A673 (cell line): ENCODE results near the gene CTSD. TPM values are rescaled to one million over a fixed set of nuclear protein-coding genes. Genes with fewer than 3 reads are reported as not detected.
A peak's percentile ranks its signal among the peaks of the same experiment; 100 is the strongest.

Experiments
- BruUV-seq: library from RNA; stranded (reverse); fragments of 400-500 nt; replicated peaks from 2 replicates; lab custom pipeline; 2021; lab: Mats Ljungman, UMichigan
- CTCF ChIA-PET: fragments of 300-600 bp; sonication (Branson Sonifier 250); formaldehyde crosslinking; loops from one replicate; lab custom pipeline; 2022; ENCODE audit warnings: antibody characterized with exemption; lab: Charles Lee
- POLR2A ChIA-PET: fragments of 300-600 bp; sonication (Branson Sonifier 250); formaldehyde crosslinking; loops from one replicate; lab custom pipeline; 2022; ENCODE audit warnings: antibody characterized with exemption; ENCODE audit not compliant: low non-redundant PET; lab: Charles Lee
- DNase-seq: peaks from one replicate; pipeline ENCODE4 v3.0.0-alpha.2; 2015; ENCODE audit warnings: low spot score
- H3K27ac ChIP-seq: fragments of 200-600 bp; sonication (generic); 2 replicates; pipeline ENCODE4 v1.5.1; 2016; ENCODE audit warnings: mixed run types, low read depth, mild to moderate bottlenecking, mixed read lengths, antibody characterized with exemption, low read length; ENCODE audit not compliant: poor library complexity, severe bottlenecking
- H3K27me3 ChIP-seq: fragments of 200-600 bp; sonication (generic); replicated peaks from 2 replicates; pipeline ENCODE4 v1.6.1; 2017; ENCODE audit warnings: mixed run types, low read depth, mild to moderate bottlenecking, mixed read lengths, antibody characterized with exemption, low read length; ENCODE audit not compliant: insufficient read depth, poor library complexity
- H3K36me3 ChIP-seq: fragments of 200-600 bp; sonication (generic); 2 replicates; pipeline ENCODE4 v1.6.1; 2016; ENCODE audit warnings: mixed run types, mild to moderate bottlenecking, mixed read lengths, antibody characterized with exemption, low read length; ENCODE audit not compliant: insufficient read depth, poor library complexity, severe bottlenecking
- H3K4me1 ChIP-seq: fragments of 200-600 bp; sonication (generic); 2 replicates; pipeline ENCODE4 v1.6.1; 2017; ENCODE audit warnings: mixed run types, mild to moderate bottlenecking, mixed read lengths, antibody characterized with exemption, low read length; ENCODE audit not compliant: insufficient read depth, poor library complexity, severe bottlenecking
- H3K4me3 ChIP-seq: fragments of 200-600 bp; sonication (generic); 2 replicates; pipeline ENCODE4 v1.5.1; 2016; ENCODE audit warnings: low read depth, mixed run types, mild to moderate bottlenecking, mixed read lengths, low read length; ENCODE audit not compliant: poor library complexity, severe bottlenecking
- H3K9me3 ChIP-seq: fragments of 200-600 bp; sonication (generic); 2 replicates; pipeline ENCODE4 v1.6.1; 2016; ENCODE audit warnings: mixed run types, low read depth, mild to moderate bottlenecking, mixed read lengths, antibody characterized with exemption, low read length; ENCODE audit not compliant: poor library complexity, severe bottlenecking
- EZH2 ChIP-seq: fragments of 200-600 bp; sonication (generic); IDR thresholded peaks from 2 replicates; pipeline ENCODE4 v1.6.1; 2017; ENCODE audit warnings: borderline replicate concordance, low read depth, mild to moderate bottlenecking, mixed read lengths, antibody characterized with exemption, low read length; ENCODE audit not compliant: poor library complexity, severe bottlenecking
- intact Hi-C: fragments of 100-400 bp; cut with micrococcal nuclease; formaldehyde crosslinking; loops from one replicate; pipeline ENCODE4 v1.10.0; 2022; ENCODE audit not compliant: unreplicated experiment
- total RNA-seq: library from RNA; stranded (reverse); gene quantifications from 2 replicates; pipeline ENCODE4 v1.2.3, GENCODE V29; 2021
- TF ChIP-seq, protein P1 (sequence below): fragments of 300-800, 200-600 bp; sonication (generic); conservative IDR thresholded peaks from 2 replicates; pipeline ENCODE4 v1.5.1; 2017; ENCODE audit warnings: low read depth, mild to moderate bottlenecking, antibody characterized with exemption, low read length, moderate library complexity, mixed read lengths

Gene CTSD
- total RNA-seq, 1 experiment from 2014 or later, result 159 TPM

- BruUV-seq, result no TSS peak
- no peaks in the 10 kb centered on the region for H3K27me3 ChIP-seq
- H3K36me3 ChIP-seq, result no peaks in the 10 kb centered on the region
- DNase-seq, result peak; percentile 22
- intact Hi-C loops, result no loop called here
- ChIA-PET POLR2A (no interaction called here), CTCF (no interaction called here)
- H3K27ac ChIP-seq, result no peak overlapping the region
- no peak for TF ChIP-seq EZH2
- TF ChIP-seq, protein P1, sequence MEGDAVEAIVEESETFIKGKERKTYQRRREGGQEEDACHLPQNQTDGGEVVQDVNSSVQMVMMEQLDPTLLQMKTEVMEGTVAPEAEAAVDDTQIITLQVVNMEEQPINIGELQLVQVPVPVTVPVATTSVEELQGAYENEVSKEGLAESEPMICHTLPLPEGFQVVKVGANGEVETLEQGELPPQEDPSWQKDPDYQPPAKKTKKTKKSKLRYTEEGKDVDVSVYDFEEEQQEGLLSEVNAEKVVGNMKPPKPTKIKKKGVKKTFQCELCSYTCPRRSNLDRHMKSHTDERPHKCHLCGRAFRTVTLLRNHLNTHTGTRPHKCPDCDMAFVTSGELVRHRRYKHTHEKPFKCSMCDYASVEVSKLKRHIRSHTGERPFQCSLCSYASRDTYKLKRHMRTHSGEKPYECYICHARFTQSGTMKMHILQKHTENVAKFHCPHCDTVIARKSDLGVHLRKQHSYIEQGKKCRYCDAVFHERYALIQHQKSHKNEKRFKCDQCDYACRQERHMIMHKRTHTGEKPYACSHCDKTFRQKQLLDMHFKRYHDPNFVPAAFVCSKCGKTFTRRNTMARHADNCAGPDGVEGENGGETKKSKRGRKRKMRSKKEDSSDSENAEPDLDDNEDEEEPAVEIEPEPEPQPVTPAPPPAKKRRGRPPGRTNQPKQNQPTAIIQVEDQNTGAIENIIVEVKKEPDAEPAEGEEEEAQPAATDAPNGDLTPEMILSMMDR, result peak; percentile 32; the same call in 1 of the 2 replicates
- no peak overlapping the region for H3K4me3 ChIP-seq
- no peaks in the 10 kb centered on the region for H3K4me1 ChIP-seq
- H3K9me3 ChIP-seq, result no peaks in the 10 kb centered on the region
These were observed 2.4 kb upstream of the CTSD start for GRCh38 chr11:1765871-1766718.

GRCh38 chr11:1763336-1763795 lies 361 bp downstream of the CTSD start:
- Histone ChIP-seq H3K4me1 (no peaks in the 10 kb centered on the region), H3K36me3 (no peaks in the 10 kb centered on the region), H3K4me3 (peak overlapping the region; percentile 84), H3K9me3 (no peaks in the 10 kb centered on the region), H3K27me3 (no peaks in the 10 kb centered on the region), H3K27ac (peak overlapping the region; percentile 77)
- ChIA-PET CTCF (no interaction called here), POLR2A (no interaction called here)
- TF ChIP-seq, protein P1, result no peak
- TF ChIP-seq EZH2, result no peak
- no peak for DNase-seq
- TSS peak; percentile 75 for BruUV-seq
- intact Hi-C loops, result no loop called here

DNA sequence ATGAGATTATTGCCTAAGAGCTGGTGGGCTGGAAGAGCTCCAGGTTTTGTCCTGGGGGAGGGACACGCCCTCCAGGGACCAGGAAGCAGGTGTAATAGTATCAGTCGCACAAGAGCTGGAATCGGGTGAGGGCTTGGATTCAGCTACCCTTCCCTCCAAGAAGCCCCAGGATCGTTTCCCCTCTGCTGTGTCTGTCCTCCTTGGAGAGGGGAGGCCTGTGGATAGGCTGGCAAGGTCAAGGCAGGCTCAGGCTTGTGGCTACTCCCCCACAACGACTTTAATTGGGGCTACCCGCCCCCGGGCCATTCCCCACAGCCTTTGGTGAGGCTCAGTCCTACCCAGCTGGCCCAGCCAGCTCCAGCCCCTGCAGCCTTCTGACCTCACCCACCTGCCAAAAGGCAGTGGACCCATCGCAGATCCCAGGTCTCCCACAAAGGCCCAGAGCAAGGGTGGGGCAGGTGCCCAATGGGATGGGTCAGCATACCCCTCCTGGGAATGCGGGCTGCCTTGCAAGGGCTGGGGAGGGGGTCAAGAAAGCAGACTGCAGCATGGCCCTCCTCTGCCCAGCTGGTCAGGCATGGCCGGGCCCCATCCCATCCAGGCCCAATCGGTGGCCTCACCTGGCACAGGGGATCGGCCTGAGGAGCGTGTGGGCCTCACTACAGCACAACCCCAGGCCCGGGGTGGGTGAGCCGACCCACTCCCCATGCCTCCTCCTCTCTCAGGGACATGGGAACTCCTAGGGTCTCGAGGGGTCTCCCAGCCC lies 1.0 kb downstream of the CTSD start:
- TF ChIP-seq, protein P1, result no peak
- TF ChIP-seq EZH2, result no peak
- BruUV-seq, result no TSS peak
- DNase-seq, result no peak
- ChIA-PET POLR2A (no interaction called here), CTCF (no interaction called here)
- Histone ChIP-seq H3K9me3 (no peaks in the 10 kb centered on the region), H3K36me3 (no peaks in the 10 kb centered on the region), H3K4me3 (peak overlapping the region; percentile 84), H3K4me1 (no peaks in the 10 kb centered on the region), H3K27me3 (no peaks in the 10 kb centered on the region), H3K27ac (peak overlapping the region; percentile 77)
- intact Hi-C loops, result no loop called here
